Breast epithelium (tissue), 3 donors: Measurements from ENCODE around the gene CALY.

Experiments
- POLR2A ChIP-seq: fragments of 450-650 bp; IDR thresholded peaks from one replicate; pipeline ENCODE4 v1.6.1; 2016; ENCODE audit warnings: antibody characterized with exemption, mild to moderate bottlenecking, moderate library complexity
- POLR2AphosphoS5 ChIP-seq, 3 donors: sonication (generic); formaldehyde crosslinking; IDR thresholded peaks; one replicate each; pipeline ENCODE4 v1.6.1; 2017; ENCODE audit warnings: antibody characterized with exemption in 3 of 3
- TF ChIP-seq, protein P1 (sequence below), 3 donors: fragments of 450-650 bp; IDR thresholded peaks; one replicate each; pipeline ENCODE4 v1.5.1; 2016 to 2017; ENCODE audit warnings: antibody characterized with exemption in 3 of 3, mild to moderate bottlenecking in 3 of 3, moderate library complexity in 3 of 3

- TF ChIP-seq, protein P1, sequence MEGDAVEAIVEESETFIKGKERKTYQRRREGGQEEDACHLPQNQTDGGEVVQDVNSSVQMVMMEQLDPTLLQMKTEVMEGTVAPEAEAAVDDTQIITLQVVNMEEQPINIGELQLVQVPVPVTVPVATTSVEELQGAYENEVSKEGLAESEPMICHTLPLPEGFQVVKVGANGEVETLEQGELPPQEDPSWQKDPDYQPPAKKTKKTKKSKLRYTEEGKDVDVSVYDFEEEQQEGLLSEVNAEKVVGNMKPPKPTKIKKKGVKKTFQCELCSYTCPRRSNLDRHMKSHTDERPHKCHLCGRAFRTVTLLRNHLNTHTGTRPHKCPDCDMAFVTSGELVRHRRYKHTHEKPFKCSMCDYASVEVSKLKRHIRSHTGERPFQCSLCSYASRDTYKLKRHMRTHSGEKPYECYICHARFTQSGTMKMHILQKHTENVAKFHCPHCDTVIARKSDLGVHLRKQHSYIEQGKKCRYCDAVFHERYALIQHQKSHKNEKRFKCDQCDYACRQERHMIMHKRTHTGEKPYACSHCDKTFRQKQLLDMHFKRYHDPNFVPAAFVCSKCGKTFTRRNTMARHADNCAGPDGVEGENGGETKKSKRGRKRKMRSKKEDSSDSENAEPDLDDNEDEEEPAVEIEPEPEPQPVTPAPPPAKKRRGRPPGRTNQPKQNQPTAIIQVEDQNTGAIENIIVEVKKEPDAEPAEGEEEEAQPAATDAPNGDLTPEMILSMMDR (IDR thresholded peaks at IDR 0.05): no peak
- TF ChIP-seq POLR2AphosphoS5 (IDR thresholded peaks at IDR 0.05): no peak
- no peak for TF ChIP-seq POLR2A
These were observed 29.7 kb downstream of the CALY start for GRCh38 chr10:133306941-133307379.
